ENCODE data around the gene CASQ2. TPM values are rescaled to one million over a fixed set of nuclear protein-coding genes. Genes with fewer than 3 reads are reported as not detected.

CASQ2 gene
- total RNA-seq, 2 experiments from 2014 or later: not detected

GRCh38 chr1:115666206-115666605 is 102.3 kb downstream of the CASQ2 start:
- ChIA-PET POLR2A (no interaction called here), CTCF (no interaction called here)
- H3K9me3 Mint-ChIP-seq: no peaks in the 10 kb centered on the region
- H3K4me3 Mint-ChIP-seq: no peak overlapping the region
- peaks cover 9% of the 10 kb centered on the region for H3K36me3 Mint-ChIP-seq
- H3K27me3 Mint-ChIP-seq: no peaks in the 10 kb centered on the region
- intact Hi-C loops (cut with micrococcal nuclease): no loop called here
- H3K27ac Mint-ChIP-seq: no peak overlapping the region
- H3K4me1 Mint-ChIP-seq (ENCODE audit: low read depth): no peaks in the 10 kb centered on the region
- no peak for DNase-seq

GRCh38 chr1:115665319-115666096 is 103.0 kb downstream of the CASQ2 start:
- no peak overlapping the region for H3K4me3 Mint-ChIP-seq
- H3K27ac Mint-ChIP-seq: no peak overlapping the region
- H3K36me3 Mint-ChIP-seq: peaks cover 9% of the 10 kb centered on the region
- DNase-seq: no peak
- no peaks in the 10 kb centered on the region for H3K4me1 Mint-ChIP-seq (ENCODE audit: low read depth)
- CTCF ChIA-PET: no interaction called here
- POLR2A ChIA-PET: interaction anchor here (0.7 kb wide), 1 partner anchor 190 kb away, joined by 3 read pairs; no protein-coding TSS in a partner anchor
- no peaks in the 10 kb centered on the region for H3K9me3 Mint-ChIP-seq
- no peaks in the 10 kb centered on the region for H3K27me3 Mint-ChIP-seq
- intact Hi-C loops (cut with micrococcal nuclease): no loop called here

GRCh38 chr1:115661157-115661556 is 107.4 kb downstream of the CASQ2 start:
- H3K9me3 Mint-ChIP-seq: no peaks in the 10 kb centered on the region
- no peak for DNase-seq
- intact Hi-C loops (cut with micrococcal nuclease): no loop called here
- CTCF ChIA-PET: no interaction called here
- POLR2A ChIA-PET: no interaction called here
- H3K4me1 Mint-ChIP-seq (ENCODE audit: low read depth): no peaks in the 10 kb centered on the region
- peaks cover 7% of the 10 kb centered on the region for H3K36me3 Mint-ChIP-seq
- H3K4me3 Mint-ChIP-seq: no peak overlapping the region
- no peak overlapping the region for H3K27ac Mint-ChIP-seq
- H3K27me3 Mint-ChIP-seq: no peaks in the 10 kb centered on the region

GRCh38 chr1:115660151-115660550 is 108.4 kb downstream of the CASQ2 start:
- intact Hi-C loops (cut with micrococcal nuclease): no loop called here
- CTCF ChIA-PET: no interaction called here
- Mint-ChIP-seq H3K27me3 (no peaks in the 10 kb centered on the region), H3K4me3 (no peak overlapping the region), H3K27ac (no peak overlapping the region), H3K4me1 (ENCODE audit: low read depth) (no peaks in the 10 kb centered on the region), H3K36me3 (peaks cover 7% of the 10 kb centered on the region), H3K9me3 (no peaks in the 10 kb centered on the region)
- POLR2A ChIA-PET: no interaction called here
- no peak for DNase-seq

- H3K4me1 Mint-ChIP-seq (ENCODE audit: low read depth): no peaks in the 10 kb centered on the region
- H3K9me3 Mint-ChIP-seq: no peaks in the 10 kb centered on the region
- intact Hi-C loops (cut with micrococcal nuclease): no loop called here
- POLR2A ChIA-PET: no interaction called here
- CTCF ChIA-PET: no interaction called here
- H3K36me3 Mint-ChIP-seq: peaks cover 2% of the 10 kb centered on the region
- no peak overlapping the region for H3K4me3 Mint-ChIP-seq
- no peak for DNase-seq
- no peak overlapping the region for H3K27ac Mint-ChIP-seq
- H3K27me3 Mint-ChIP-seq: no peaks in the 10 kb centered on the region
Observed at GRCh38 chr1:115658646-115659045, 109.9 kb downstream of the CASQ2 start.

- POLR2A ChIA-PET: no interaction called here
- CTCF ChIA-PET: interaction anchor here (1.1 kb wide), 1 partner anchor 108 kb away, joined by 3 read pairs; no protein-coding TSS in a partner anchor
- no peak overlapping the region for H3K4me3 Mint-ChIP-seq
- no peaks in the 10 kb centered on the region for H3K27me3 Mint-ChIP-seq
- DNase-seq: no peak
- H3K9me3 Mint-ChIP-seq: no peaks in the 10 kb centered on the region
- intact Hi-C loops (cut with micrococcal nuclease): no loop called here
- H3K4me1 Mint-ChIP-seq (ENCODE audit: low read depth): no peaks in the 10 kb centered on the region
- no peak overlapping the region for H3K27ac Mint-ChIP-seq
- peaks cover 3% of the 10 kb centered on the region for H3K36me3 Mint-ChIP-seq
Observed at GRCh38 chr1:115656461-115657077, 111.9 kb downstream of the CASQ2 start.

- H3K4me1 Mint-ChIP-seq (ENCODE audit: low read depth): no peaks in the 10 kb centered on the region
- peaks cover 3% of the 10 kb centered on the region for H3K36me3 Mint-ChIP-seq
- no peaks in the 10 kb centered on the region for H3K27me3 Mint-ChIP-seq
- H3K9me3 Mint-ChIP-seq: no peaks in the 10 kb centered on the region
- ChIA-PET POLR2A (no interaction called here), CTCF (no interaction called here)
- no peak overlapping the region for H3K27ac Mint-ChIP-seq
- DNase-seq: no peak
- H3K4me3 Mint-ChIP-seq: no peak overlapping the region
- intact Hi-C loops (cut with micrococcal nuclease): no loop called here
Observed at GRCh38 chr1:115655916-115656315, 112.6 kb downstream of the CASQ2 start.

GRCh38 chr1:115655306-115655663 is 113.2 kb downstream of the CASQ2 start:
- intact Hi-C loops (cut with micrococcal nuclease): no loop called here
- POLR2A ChIA-PET: no interaction called here
- Mint-ChIP-seq H3K27ac (no peak overlapping the region), H3K9me3 (no peaks in the 10 kb centered on the region), H3K27me3 (no peaks in the 10 kb centered on the region), H3K4me3 (no peak overlapping the region), H3K36me3 (peaks cover 3% of the 10 kb centered on the region), H3K4me1 (ENCODE audit: low read depth) (no peaks in the 10 kb centered on the region)
- CTCF ChIA-PET: no interaction called here
- DNase-seq: no peak

- POLR2A ChIA-PET: no interaction called here
- H3K36me3 Mint-ChIP-seq: peaks cover 2% of the 10 kb centered on the region
- no peaks in the 10 kb centered on the region for H3K4me1 Mint-ChIP-seq (ENCODE audit: low read depth)
- no peaks in the 10 kb centered on the region for H3K9me3 Mint-ChIP-seq
- no peak overlapping the region for H3K4me3 Mint-ChIP-seq
- no peaks in the 10 kb centered on the region for H3K27me3 Mint-ChIP-seq
- DNase-seq: no peak
- CTCF ChIA-PET: no interaction called here
- intact Hi-C loops (cut with micrococcal nuclease): no loop called here
- H3K27ac Mint-ChIP-seq: no peak overlapping the region
Observed at GRCh38 chr1:115654663-115655305, 113.7 kb downstream of the CASQ2 start.

- H3K9me3 Mint-ChIP-seq: no peaks in the 10 kb centered on the region
- POLR2A ChIA-PET: no interaction called here
- no peak overlapping the region for H3K27ac Mint-ChIP-seq
- peaks cover 3% of the 10 kb centered on the region for H3K27me3 Mint-ChIP-seq
- H3K4me3 Mint-ChIP-seq: no peak overlapping the region
- no peaks in the 10 kb centered on the region for H3K4me1 Mint-ChIP-seq (ENCODE audit: low read depth)
- no peak for DNase-seq
- CTCF ChIA-PET: interaction anchor here (2.2 kb wide), 1 partner anchor 52 kb away, joined by 6 read pairs; no protein-coding TSS in a partner anchor
- intact Hi-C loops (cut with micrococcal nuclease): no loop called here
- peaks cover 2% of the 10 kb centered on the region for H3K36me3 Mint-ChIP-seq
Observed at GRCh38 chr1:115654125-115654524, 114.4 kb downstream of the CASQ2 start.

GRCh38 chr1:115652236-115652788 is 116.2 kb downstream of the CASQ2 start:
- no peak for DNase-seq
- H3K9me3 Mint-ChIP-seq: no peaks in the 10 kb centered on the region
- no peaks in the 10 kb centered on the region for H3K4me1 Mint-ChIP-seq (ENCODE audit: low read depth)
- H3K4me3 Mint-ChIP-seq: no peak overlapping the region
- intact Hi-C loops (cut with micrococcal nuclease): no loop called here
- H3K36me3 Mint-ChIP-seq: peaks cover 2% of the 10 kb centered on the region
- H3K27me3 Mint-ChIP-seq: peaks cover 3% of the 10 kb centered on the region
- H3K27ac Mint-ChIP-seq: no peak overlapping the region
- ChIA-PET CTCF (interaction anchor here (2.2 kb wide), 1 partner anchor 54 kb away, joined by 6 read pairs; no protein-coding TSS in a partner anchor), POLR2A (no interaction called here)

- Mint-ChIP-seq H3K9me3 (no peaks in the 10 kb centered on the region), H3K4me3 (no peak overlapping the region), H3K27me3 (peaks cover 3% of the 10 kb centered on the region), H3K27ac (no peak overlapping the region), H3K36me3 (peaks cover 2% of the 10 kb centered on the region), H3K4me1 (ENCODE audit: low read depth) (no peaks in the 10 kb centered on the region)
- intact Hi-C loops (cut with micrococcal nuclease): no loop called here
- ChIA-PET POLR2A (no interaction called here), CTCF (interaction anchor here (0.6 kb wide), 1 partner anchor 490 kb away, joined by 3 read pairs; no protein-coding TSS in a partner anchor)
- no peak for DNase-seq
Observed at GRCh38 chr1:115651391-115651790, 117.1 kb downstream of the CASQ2 start.
